IMR-90 (cell line): ENCODE data around the gene MAB21L3.

ENCODE experiments used
- BHLHE40 ChIP-seq: fragments of 150-350 bp; IDR thresholded peaks from 2 replicates; pipeline ENCODE4 v1.6.1; 2016; ENCODE audit warnings: mild to moderate bottlenecking, low read depth, low read length
- CEBPB ChIP-seq: IDR thresholded peaks from 2 replicates; pipeline ENCODE4 v1.6.1; 2012; ENCODE audit warnings: low read depth, low read length, improper control_type of control experiment
- CHD1 ChIP-seq: IDR thresholded peaks from 2 replicates; pipeline ENCODE4 v1.6.1; 2012; ENCODE audit warnings: low read depth, low read length, improper control_type of control experiment
- MAFK ChIP-seq: IDR thresholded peaks from 2 replicates; pipeline ENCODE4 v1.6.1; 2012; ENCODE audit warnings: low read depth, low read length, improper control_type of control experiment
- MAZ ChIP-seq: IDR thresholded peaks from 2 replicates; pipeline ENCODE4 v1.6.1; 2012; ENCODE audit warnings: low read depth, mild to moderate bottlenecking, low read length, improper control_type of control experiment, moderate library complexity, borderline replicate concordance
- MXI1 ChIP-seq: IDR thresholded peaks from 2 replicates; pipeline ENCODE4 v1.6.1; 2012; ENCODE audit warnings: low read depth, mild to moderate bottlenecking, low read length, moderate library complexity, borderline replicate concordance
- NFE2L2 ChIP-seq: fragments of 150-350 bp; IDR thresholded peaks from 2 replicates; pipeline ENCODE4 v1.6.1; 2016; ENCODE audit warnings: low read depth, mild to moderate bottlenecking, low read length
- POLR2A ChIP-seq: IDR thresholded peaks from 2 replicates; pipeline ENCODE4 v1.6.1; 2012; ENCODE audit warnings: mild to moderate bottlenecking, low read depth, low read length
- RAD21 ChIP-seq: IDR thresholded peaks from 2 replicates; pipeline ENCODE4 v1.6.1; 2012; ENCODE audit warnings: low read length, improper control_type of control experiment
- RCOR1 ChIP-seq: IDR thresholded peaks from 2 replicates; pipeline ENCODE4 v1.6.1; 2012; ENCODE audit warnings: mild to moderate bottlenecking, low read length, improper control_type of control experiment; ENCODE audit not compliant: insufficient replicate concordance
- RFX5 ChIP-seq: IDR thresholded peaks from 2 replicates; pipeline ENCODE4 v1.8.0; 2012; ENCODE audit warnings: low read depth, mild to moderate bottlenecking, low read length, moderate library complexity
- TF ChIP-seq, protein P1 (sequence below): conservative IDR thresholded peaks from 2 replicates; pipeline ENCODE4 v1.5.1; 2012; ENCODE audit warnings: mild to moderate bottlenecking, low read depth, low read length, improper control_type of control experiment
- TF ChIP-seq, protein P2 (sequence below): fragments of 150-350 bp; IDR thresholded peaks from 2 replicates; pipeline ENCODE4 v1.6.1; 2017; ENCODE audit warnings: mild to moderate bottlenecking, antibody characterized with exemption, low read length, low read depth
- TF ChIP-seq, protein P3 (sequence below): fragments of 150-350 bp; IDR thresholded peaks from 2 replicates; pipeline ENCODE4 v1.6.1; 2016; ENCODE audit warnings: low read depth, mild to moderate bottlenecking, low read length, moderate library complexity, borderline replicate concordance

DNA sequence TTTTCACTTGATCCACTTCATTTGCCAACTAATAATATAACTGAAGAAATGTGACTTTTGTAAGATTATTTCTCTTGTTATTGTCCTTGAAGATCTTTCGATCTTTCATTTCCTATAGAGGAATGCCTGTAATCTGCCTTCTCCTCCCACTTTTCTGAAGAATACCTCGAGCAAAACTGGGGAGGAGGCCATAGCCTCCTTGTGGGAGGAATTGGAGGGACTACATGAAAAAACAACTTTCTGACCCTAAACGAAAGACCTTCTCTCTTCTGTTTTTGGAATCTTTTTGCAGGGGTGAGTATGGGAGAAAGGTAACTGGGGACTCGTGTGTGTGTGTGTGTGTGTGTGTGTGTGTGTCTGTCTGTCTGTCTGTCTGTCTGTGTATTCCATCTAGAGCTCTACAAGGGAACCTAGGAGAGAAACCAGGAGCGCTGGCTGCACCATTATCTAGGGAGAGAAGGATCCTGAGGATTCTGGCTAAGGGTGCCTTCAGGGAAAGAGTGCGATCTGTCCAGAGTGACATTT, 32.4 kb upstream of the MAB21L3 start:
- TF ChIP-seq MAFK (no peak), BHLHE40 (no peak), POLR2A (no peak), RAD21 (no peak), MAZ (no peak), MXI1 (no peak), CHD1 (no peak), CEBPB (no peak), RFX5 (no peak), RCOR1 (no peak), NFE2L2 (no peak)
- TF ChIP-seq, protein P1, sequence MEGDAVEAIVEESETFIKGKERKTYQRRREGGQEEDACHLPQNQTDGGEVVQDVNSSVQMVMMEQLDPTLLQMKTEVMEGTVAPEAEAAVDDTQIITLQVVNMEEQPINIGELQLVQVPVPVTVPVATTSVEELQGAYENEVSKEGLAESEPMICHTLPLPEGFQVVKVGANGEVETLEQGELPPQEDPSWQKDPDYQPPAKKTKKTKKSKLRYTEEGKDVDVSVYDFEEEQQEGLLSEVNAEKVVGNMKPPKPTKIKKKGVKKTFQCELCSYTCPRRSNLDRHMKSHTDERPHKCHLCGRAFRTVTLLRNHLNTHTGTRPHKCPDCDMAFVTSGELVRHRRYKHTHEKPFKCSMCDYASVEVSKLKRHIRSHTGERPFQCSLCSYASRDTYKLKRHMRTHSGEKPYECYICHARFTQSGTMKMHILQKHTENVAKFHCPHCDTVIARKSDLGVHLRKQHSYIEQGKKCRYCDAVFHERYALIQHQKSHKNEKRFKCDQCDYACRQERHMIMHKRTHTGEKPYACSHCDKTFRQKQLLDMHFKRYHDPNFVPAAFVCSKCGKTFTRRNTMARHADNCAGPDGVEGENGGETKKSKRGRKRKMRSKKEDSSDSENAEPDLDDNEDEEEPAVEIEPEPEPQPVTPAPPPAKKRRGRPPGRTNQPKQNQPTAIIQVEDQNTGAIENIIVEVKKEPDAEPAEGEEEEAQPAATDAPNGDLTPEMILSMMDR = no peak
- TF ChIP-seq, protein P2, sequence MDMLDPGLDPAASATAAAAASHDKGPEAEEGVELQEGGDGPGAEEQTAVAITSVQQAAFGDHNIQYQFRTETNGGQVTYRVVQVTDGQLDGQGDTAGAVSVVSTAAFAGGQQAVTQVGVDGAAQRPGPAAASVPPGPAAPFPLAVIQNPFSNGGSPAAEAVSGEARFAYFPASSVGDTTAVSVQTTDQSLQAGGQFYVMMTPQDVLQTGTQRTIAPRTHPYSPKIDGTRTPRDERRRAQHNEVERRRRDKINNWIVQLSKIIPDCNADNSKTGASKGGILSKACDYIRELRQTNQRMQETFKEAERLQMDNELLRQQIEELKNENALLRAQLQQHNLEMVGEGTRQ = no peak
- TF ChIP-seq, protein P3, sequence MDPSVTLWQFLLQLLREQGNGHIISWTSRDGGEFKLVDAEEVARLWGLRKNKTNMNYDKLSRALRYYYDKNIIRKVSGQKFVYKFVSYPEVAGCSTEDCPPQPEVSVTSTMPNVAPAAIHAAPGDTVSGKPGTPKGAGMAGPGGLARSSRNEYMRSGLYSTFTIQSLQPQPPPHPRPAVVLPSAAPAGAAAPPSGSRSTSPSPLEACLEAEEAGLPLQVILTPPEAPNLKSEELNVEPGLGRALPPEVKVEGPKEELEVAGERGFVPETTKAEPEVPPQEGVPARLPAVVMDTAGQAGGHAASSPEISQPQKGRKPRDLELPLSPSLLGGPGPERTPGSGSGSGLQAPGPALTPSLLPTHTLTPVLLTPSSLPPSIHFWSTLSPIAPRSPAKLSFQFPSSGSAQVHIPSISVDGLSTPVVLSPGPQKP = no peak
